ENCODE results near the gene SCARF2. TPM values are rescaled to one million over a fixed set of nuclear protein-coding genes. Genes with fewer than 3 reads are reported as not detected.

SCARF2 gene
- total and polyA plus RNA-seq, 2 of the 13 experiments (the other 11 are each of a cell fraction or from before 2014, with no cell fraction given), result 3.3 to 6.2 TPM

DNA sequence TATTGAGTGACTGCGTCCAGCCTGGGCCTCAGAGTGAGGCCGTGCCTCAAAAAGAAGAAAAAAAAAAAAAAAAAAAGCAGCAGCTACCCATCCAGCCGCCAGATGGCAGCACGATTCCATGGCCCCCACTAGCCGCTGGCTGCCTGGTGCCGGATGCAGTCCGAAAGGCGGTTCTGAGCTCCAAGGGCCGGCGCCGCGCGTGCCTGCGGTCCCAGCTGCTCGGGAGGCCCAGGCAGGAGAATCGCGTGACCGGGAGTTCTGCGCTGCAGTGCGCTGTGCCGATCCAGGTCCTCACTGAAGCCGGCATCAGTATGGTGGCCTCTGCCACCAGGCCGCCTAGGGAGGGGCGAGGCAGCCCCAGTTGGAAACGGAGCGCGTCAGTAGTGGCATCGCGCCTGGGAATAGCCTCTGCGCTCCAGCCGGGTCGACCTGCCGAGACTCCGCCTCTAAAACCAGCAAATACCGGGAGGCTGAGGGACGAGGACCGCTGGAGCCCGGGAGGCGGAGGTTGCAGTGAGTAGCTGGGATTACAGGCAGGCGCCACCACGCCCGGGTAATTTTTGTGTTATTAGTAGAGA, 19.3 kb downstream of the SCARF2 start (continued):
- no peak for TF ChIP-seq ZNF430 (CRISPR knock-in tag; IDR thresholded peaks at IDR 0.05)
- TF ChIP-seq, protein P1, sequence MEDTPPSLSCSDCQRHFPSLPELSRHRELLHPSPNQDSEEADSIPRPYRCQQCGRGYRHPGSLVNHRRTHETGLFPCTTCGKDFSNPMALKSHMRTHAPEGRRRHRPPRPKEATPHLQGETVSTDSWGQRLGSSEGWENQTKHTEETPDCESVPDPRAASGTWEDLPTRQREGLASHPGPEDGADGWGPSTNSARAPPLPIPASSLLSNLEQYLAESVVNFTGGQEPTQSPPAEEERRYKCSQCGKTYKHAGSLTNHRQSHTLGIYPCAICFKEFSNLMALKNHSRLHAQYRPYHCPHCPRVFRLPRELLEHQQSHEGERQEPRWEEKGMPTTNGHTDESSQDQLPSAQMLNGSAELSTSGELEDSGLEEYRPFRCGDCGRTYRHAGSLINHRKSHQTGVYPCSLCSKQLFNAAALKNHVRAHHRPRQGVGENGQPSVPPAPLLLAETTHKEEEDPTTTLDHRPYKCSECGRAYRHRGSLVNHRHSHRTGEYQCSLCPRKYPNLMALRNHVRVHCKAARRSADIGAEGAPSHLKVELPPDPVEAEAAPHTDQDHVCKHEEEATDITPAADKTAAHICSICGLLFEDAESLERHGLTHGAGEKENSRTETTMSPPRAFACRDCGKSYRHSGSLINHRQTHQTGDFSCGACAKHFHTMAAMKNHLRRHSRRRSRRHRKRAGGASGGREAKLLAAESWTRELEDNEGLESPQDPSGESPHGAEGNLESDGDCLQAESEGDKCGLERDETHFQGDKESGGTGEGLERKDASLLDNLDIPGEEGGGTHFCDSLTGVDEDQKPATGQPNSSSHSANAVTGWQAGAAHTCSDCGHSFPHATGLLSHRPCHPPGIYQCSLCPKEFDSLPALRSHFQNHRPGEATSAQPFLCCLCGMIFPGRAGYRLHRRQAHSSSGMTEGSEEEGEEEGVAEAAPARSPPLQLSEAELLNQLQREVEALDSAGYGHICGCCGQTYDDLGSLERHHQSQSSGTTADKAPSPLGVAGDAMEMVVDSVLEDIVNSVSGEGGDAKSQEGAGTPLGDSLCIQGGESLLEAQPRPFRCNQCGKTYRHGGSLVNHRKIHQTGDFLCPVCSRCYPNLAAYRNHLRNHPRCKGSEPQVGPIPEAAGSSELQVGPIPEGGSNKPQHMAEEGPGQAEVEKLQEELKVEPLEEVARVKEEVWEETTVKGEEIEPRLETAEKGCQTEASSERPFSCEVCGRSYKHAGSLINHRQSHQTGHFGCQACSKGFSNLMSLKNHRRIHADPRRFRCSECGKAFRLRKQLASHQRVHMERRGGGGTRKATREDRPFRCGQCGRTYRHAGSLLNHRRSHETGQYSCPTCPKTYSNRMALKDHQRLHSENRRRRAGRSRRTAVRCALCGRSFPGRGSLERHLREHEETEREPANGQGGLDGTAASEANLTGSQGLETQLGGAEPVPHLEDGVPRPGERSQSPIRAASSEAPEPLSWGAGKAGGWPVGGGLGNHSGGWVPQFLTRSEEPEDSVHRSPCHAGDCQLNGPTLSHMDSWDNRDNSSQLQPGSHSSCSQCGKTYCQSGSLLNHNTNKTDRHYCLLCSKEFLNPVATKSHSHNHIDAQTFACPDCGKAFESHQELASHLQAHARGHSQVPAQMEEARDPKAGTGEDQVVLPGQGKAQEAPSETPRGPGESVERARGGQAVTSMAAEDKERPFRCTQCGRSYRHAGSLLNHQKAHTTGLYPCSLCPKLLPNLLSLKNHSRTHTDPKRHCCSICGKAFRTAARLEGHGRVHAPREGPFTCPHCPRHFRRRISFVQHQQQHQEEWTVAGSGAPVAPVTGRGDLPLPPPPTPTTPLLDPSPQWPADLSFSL (CRISPR knock-in tag; IDR thresholded peaks at IDR 0.05), result no peak
- TF ChIP-seq ZFX (CRISPR knock-in tag; IDR thresholded peaks at IDR 0.05; ENCODE audit: low read depth), result peak; percentile 59; the same call in 1 of the 2 replicates
- TF ChIP-seq GTF3A (CRISPR knock-in tag; conservative IDR thresholded peaks at IDR 0.05), result no peak
- no peak for TF ChIP-seq MED1 (CRISPR knock-in tag; IDR thresholded peaks at IDR 0.05)
- no peak for TF ChIP-seq NR3C1 (CRISPR knock-in tag; IDR thresholded peaks at IDR 0.05)
- TF ChIP-seq, protein P2, sequence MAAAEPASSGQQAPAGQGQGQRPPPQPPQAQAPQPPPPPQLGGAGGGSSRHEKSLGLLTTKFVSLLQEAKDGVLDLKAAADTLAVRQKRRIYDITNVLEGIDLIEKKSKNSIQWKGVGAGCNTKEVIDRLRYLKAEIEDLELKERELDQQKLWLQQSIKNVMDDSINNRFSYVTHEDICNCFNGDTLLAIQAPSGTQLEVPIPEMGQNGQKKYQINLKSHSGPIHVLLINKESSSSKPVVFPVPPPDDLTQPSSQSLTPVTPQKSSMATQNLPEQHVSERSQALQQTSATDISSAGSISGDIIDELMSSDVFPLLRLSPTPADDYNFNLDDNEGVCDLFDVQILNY (CRISPR knock-in tag; conservative IDR thresholded peaks at IDR 0.05), result 0 out of 2 replicates have a peak, but pooled peaks have one; percentile 51
- no peak for TF ChIP-seq NONO (IDR thresholded peaks at IDR 0.05)
- TF ChIP-seq NONO (CRISPR knock-in tag; conservative IDR thresholded peaks at IDR 0.05), result 0 out of 2 replicates have a peak, but pooled peaks have one; percentile 18
- TF ChIP-seq PAXIP1 (CRISPR knock-in tag; conservative IDR thresholded peaks at IDR 0.05), result no peak
- peak; percentile 47; the same call in 1 of the 2 replicates for TF ChIP-seq ZNF788 (CRISPR knock-in tag; IDR thresholded peaks at IDR 0.05; ENCODE audit: borderline replicate concordance)
- TF ChIP-seq ZNF20 (CRISPR knock-in tag; IDR thresholded peaks at IDR 0.05), result no peak
- TF ChIP-seq ARHGAP35 (CRISPR knock-in tag; IDR thresholded peaks at IDR 0.05; ENCODE audit: borderline replicate concordance), result 0 out of 2 replicates have a peak, but pooled peaks have one; percentile 29
- TF ChIP-seq PCBP1 (IDR thresholded peaks at IDR 0.05; ENCODE audit: borderline replicate concordance, low read depth, low read length), result no peak
- TF ChIP-seq SMAD9 (CRISPR knock-in tag; IDR thresholded peaks at IDR 0.05), result 0 out of 2 replicates have a peak, but pooled peaks have one; percentile 22
- TF ChIP-seq MXD3 (CRISPR knock-in tag; IDR thresholded peaks at IDR 0.05), result no peak
- no peak for TF ChIP-seq DR1 (CRISPR knock-in tag; IDR thresholded peaks at IDR 0.05)

Data from HepG2 (cell line).